Progenitor cell of endocrine pancreas (in vitro differentiated cells): ENCODE results near the gene DDX41. TPM values are rescaled to one million over a fixed set of nuclear protein-coding genes. Genes with fewer than 3 reads are reported as not detected.

ENCODE experiments used
- DNase-seq: peaks from one replicate; pipeline ENCODE4 v3.0.0; 2021; ENCODE audit warnings: low spot score; ENCODE audit not compliant: unreplicated experiment
- H3K27ac Mint-ChIP-seq: 2 replicates; pipeline ENCODE4 v1.8.0; 2021; ENCODE audit warnings: mild to moderate bottlenecking, moderate library complexity, mixed read lengths
- H3K27me3 Mint-ChIP-seq: 2 replicates; pipeline ENCODE4 v1.8.0; 2021; ENCODE audit warnings: mixed read lengths
- H3K36me3 Mint-ChIP-seq: 2 replicates; pipeline ENCODE4 v1.8.0; 2022; ENCODE audit warnings: mixed read lengths; ENCODE audit not compliant: insufficient read depth
- H3K4me1 Mint-ChIP-seq: 2 replicates; pipeline ENCODE4 v1.8.0; 2021; ENCODE audit warnings: low read depth, mixed read lengths
- H3K4me3 Mint-ChIP-seq: 2 replicates; pipeline ENCODE4 v1.8.0; 2021; ENCODE audit warnings: low read depth, mild to moderate bottlenecking, moderate library complexity, mixed read lengths
- H3K9me3 Mint-ChIP-seq: 2 replicates; pipeline ENCODE4 v1.8.0; 2021; ENCODE audit warnings: low read depth, mixed read lengths
- CTCF ChIP-seq: fragments of 200-600 bp; sonication (generic); IDR thresholded peaks from one replicate; pipeline ENCODE4 v1.5.0; 2021; ENCODE audit warnings: antibody characterized with exemption, mild to moderate bottlenecking; ENCODE audit not compliant: unreplicated experiment
- total RNA-seq: library from RNA; stranded (reverse); gene quantifications from 2 replicates; pipeline ENCODE4 v1.2.1, GENCODE V29; 2021

The DDX41 gene
- total RNA-seq, 1 donor from 2014 or later, result 93.1 TPM

- Mint-ChIP-seq H3K4me3 (no peak overlapping the region), H3K36me3 (peaks cover 2% of the 10 kb centered on the region), H3K27me3 (peaks cover 5% of the 10 kb centered on the region), H3K4me1 (peaks cover 3% of the 10 kb centered on the region), H3K27ac (peak overlapping the region; percentile 85), H3K9me3 (no peaks in the 10 kb centered on the region)
- TF ChIP-seq CTCF, result no peak
- no peak for DNase-seq
Observed at GRCh38 chr5:177478711-177479646, 37.8 kb downstream of the DDX41 start.

- peaks cover 5% of the 10 kb centered on the region for H3K27me3 Mint-ChIP-seq
- H3K4me3 Mint-ChIP-seq, result no peak overlapping the region
- TF ChIP-seq CTCF, result no peak
- no peak for DNase-seq
- no peaks in the 10 kb centered on the region for H3K9me3 Mint-ChIP-seq
- no peaks in the 10 kb centered on the region for H3K36me3 Mint-ChIP-seq
- H3K27ac Mint-ChIP-seq, result peak overlapping the region; percentile 73
- peaks cover 5% of the 10 kb centered on the region for H3K4me1 Mint-ChIP-seq
Observed at GRCh38 chr5:177477701-177478477, 38.9 kb downstream of the DDX41 start.

- H3K4me1 Mint-ChIP-seq, result peaks cover 9% of the 10 kb centered on the region
- no peak overlapping the region for H3K27ac Mint-ChIP-seq
- DNase-seq, result no peak
- TF ChIP-seq CTCF, result no peak
- H3K4me3 Mint-ChIP-seq, result no peak overlapping the region
- H3K9me3 Mint-ChIP-seq, result no peaks in the 10 kb centered on the region
- no peaks in the 10 kb centered on the region for H3K36me3 Mint-ChIP-seq
- peaks cover 5% of the 10 kb centered on the region for H3K27me3 Mint-ChIP-seq
Observed at GRCh38 chr5:177476531-177477233, 40.1 kb downstream of the DDX41 start.

- TF ChIP-seq CTCF, result no peak
- DNase-seq, result no peak
- Mint-ChIP-seq H3K9me3 (no peaks in the 10 kb centered on the region), H3K36me3 (no peaks in the 10 kb centered on the region), H3K27me3 (peaks cover 5% of the 10 kb centered on the region), H3K27ac (no peak overlapping the region), H3K4me3 (peak overlapping the region; percentile 38), H3K4me1 (peaks cover 16% of the 10 kb centered on the region)
Observed at GRCh38 chr5:177475563-177476427, 41.0 kb downstream of the DDX41 start.
